GM18873 (cell line): ENCODE data around the gene DVL1.
"Not testable (repeated sequence)": the region's sequence is repeated elsewhere in the genome, so short reads cannot be mapped to it uniquely, and the experiment has no call there.

Experiments used
- ATAC-seq: cut with Tn5 transposase; IDR thresholded peaks from one replicate; pipeline ENCODE4 v1.9.1; 2021; ENCODE audit warnings: mild to moderate bottlenecking, moderate library complexity, moderate number of reproducible peaks; ENCODE audit not compliant: unreplicated experiment, low FRiP score

DVL1 gene

DNA sequence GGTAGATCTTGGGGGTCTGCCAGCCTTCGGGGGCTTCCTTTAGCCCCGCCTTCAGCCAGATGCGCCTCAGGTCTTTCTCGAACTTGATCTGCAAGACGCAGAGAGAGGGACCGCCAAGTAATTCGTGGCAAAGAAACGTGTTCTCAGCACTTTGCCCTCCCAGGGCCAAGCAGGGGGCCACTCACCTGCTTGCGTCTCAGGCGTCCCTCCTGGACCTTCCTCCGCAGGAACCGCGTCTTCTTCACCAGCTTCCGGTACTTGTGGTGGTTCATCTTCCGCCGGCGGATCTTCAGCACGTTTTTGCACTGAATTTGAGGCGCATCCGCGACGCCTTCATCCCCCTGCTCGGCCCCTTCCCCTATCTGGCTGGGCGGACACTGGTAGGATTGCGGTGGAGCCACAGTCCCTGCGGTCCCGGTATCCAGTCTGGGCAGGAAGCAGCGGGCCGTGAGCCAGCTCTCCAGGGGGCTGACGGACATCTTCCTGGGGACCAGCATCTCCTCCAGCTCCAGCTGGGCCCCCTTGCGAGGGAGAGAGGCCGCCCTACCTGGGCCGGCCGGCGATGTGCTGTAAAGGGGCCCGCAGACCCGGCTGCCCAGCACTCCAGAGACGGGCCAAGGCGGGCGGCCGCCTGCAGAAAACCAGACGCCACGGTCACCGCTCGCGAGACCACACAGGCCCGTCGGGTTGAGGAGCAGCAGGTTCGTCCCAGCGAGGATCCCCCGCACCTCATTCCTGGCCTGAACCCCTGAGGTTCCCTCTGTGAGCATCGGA is 24.8 kb upstream of the DVL1 start:
- no peak for ATAC-seq

DNA sequence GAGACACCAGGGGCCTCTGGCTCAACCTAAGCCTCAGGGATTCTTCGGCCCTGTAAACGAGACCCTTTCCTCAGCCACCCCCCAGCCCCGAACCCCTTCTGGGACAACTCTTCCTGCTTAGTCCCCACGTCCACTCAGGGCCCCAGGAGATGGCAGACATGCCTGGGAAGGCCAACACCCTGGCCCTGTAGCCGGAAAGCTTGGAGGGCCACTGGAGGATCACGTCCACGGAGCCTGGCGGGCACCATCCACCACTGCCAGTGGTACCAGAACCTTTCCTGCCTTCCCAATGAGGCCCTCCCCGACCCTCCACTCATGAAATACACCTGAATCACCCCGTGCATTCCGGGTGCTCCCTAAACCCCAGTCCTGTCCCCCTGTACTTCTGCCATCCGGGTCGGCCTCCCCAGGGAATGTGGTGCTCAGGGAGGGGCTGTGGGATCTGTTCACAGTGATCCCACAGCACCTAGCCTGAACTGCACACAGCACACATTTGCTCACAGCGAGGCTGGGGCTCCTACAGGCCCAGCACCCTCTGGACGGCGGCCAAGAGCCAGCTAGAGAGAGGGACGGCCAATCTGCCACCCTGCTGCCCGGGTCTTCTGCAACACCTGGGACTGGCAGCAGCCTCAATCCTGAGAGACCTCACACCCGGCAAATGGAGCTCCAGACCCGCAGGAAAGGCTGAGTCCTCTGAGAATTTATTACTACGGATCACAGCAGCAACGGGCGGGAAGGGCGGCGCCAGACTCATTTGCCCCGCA is 24.0 kb upstream of the DVL1 start:
- ATAC-seq: no peak

DNA sequence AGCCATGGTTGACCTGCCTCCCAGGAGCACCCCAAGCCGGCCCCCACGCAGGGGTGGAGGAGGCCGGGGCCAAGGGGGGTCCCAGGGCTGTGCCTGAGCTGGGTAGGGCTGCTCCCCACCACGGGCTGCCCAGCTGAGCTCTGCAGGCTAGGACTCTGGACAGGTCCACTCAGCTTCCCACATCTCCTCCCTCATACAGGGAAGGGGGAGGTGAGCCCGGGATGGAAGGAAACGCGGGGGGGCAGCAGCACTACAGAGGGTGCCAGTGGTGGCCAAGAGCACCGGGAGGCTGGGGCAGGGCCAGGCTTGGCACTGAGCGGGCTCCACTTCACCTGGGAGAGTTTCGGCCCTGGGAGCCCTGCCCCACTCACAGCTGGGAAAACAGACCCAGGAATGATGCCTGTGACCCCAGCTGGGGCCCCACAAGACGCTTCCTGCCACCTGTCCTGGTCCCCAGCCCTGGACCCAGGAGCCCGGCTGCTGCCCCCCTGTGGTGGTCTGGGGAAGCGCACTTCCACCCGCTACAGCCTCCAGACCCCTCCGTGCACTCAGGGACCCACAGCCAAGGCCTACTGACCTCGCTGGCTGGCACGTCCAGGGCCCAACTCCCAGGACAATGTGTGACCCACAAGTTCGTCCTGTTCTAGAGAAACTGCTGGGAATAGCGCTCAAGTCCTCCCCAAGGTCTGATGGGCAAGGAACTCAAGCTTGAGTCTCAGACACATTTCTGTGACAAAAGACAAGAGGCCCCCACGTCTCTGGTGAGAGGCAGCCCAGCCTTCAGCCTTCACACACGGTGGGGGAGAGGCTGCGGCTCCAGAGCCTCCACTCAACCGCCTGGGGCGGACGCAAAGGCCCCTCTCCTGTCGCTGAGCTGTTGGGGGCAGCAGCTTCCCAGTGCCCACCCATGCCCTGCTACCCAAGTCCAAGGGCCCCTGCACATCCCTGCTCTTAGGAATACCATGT is 22.8 kb upstream of the DVL1 start:
- no peak for ATAC-seq

DNA sequence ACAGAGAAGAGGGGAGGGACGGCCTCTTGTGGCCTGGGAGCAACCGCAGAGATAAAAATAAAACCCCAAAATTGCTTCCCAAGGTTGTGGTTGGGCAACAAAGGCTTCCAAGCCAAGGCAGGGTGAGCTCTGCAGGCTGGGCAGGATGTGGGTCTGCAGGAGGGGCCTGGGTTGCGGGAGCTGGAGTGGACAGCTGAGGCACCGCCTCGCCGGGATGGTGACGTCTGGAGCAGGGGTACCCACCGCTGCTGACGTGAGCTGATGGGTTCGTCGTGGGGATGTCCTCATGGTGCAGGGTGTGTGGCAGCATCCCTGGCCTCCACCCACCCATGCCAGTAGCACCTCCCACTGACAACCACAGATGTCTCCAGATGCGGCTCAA is 22.1 kb upstream of the DVL1 start:
- no peak for ATAC-seq

- no peak for ATAC-seq
Measured at GRCh38 chr1:1370771-1371300, 21.6 kb upstream of the DVL1 start.

- not testable (repeated sequence) for ATAC-seq
Measured at GRCh38 chr1:1370094-1370493, 20.9 kb upstream of the DVL1 start.

DNA sequence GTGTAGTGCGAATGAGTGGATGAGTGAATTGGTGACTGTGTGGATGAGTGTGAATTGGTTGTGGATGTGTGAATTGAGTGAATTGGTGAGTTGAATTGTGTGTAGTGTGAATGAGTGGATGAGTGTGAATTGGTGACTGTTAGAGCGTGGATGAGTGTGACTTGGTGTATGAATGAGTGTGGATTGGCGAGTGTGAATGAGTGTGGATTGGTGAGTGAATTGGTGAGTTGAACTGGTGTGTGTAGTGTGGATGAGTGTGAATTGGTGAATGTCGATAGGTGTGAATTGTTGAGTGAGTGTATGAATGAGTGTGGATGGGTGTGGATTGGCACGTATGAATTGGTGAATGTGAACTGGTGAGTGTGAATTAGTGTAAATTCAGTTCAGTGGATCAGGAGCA is 18.1 kb upstream of the DVL1 start:
- ATAC-seq: no peak

DNA sequence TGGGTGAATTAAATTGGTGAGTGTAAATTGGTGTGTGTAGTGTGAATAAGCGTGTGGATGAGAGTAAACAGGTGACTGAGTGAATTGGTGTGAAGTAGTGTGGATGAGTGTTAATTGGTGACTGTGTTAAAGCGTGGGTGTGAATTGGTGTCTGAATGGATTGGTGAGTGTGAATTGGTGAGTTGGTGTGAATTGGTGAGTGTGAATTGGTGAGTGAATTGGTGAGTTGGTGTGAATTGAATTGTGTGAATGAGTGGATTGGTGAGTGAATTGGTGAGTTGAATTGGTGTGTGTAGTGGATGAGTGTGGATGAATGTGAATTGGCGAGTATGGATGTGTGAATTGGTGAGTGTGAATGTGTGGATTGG is 17.5 kb upstream of the DVL1 start:
- no peak for ATAC-seq

DNA sequence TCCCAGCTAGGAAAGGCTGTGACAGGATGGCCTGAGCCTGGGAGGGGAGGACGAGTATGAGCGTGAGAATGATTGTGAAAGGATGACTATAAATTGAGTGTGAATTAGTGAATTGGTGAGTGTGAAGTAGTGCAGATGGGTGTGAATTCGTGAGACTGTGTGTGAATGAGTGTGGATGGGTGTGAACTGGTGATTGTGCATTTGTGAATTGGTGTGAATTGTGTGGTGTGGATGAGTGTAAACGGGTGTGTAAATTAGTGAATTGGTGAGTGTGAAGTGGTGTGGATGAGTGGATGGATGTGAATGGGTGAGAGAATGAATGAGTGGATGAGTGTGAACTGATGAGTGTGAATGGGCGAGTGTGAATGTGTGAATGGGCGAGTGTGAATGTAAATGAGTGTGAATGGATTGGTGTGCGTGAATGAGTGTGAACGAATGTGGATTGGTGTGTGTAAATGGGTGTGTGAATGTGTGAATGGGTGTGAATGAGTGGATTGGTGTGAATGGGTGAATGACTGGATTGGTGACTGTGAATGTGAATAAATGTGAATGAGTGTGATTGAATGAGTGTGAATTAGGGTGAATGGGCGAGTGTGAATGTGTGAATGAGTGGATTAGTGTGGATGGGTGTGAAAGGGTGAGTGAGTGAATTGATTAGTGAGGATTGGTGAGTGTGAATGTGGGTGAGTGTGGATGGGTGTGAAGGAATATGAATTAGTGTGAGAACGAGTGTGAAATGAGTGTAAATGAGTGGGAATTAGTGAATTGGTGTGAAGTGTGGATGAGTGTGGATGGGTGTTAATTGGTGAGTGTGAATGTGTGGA is 16.9 kb upstream of the DVL1 start:
- no peak for ATAC-seq

- no peak for ATAC-seq
Measured at GRCh38 chr1:1364266-1364665, 15.0 kb upstream of the DVL1 start.

DNA sequence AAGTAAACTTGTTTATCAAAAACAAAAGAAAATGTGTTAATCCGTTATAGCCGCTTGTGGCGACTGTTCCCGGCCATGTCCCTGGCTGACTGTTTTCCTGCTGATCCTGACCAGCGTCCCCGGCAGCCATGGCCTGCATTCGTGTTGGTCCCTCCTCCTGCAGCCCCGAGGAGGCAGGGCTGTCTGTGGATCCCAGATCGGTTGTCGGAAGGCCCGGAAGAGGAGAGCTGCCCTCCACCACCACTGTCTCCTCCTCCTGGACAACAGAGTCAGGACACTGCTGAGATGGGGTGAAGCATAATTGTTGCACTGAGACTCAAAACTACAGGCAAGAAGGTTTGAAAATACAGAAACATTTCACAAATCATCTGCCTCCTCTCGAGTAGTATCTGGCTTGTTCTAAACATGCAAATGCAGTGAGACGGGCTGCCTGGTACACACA is 12.8 kb upstream of the DVL1 start:
- ATAC-seq: no peak

DNA sequence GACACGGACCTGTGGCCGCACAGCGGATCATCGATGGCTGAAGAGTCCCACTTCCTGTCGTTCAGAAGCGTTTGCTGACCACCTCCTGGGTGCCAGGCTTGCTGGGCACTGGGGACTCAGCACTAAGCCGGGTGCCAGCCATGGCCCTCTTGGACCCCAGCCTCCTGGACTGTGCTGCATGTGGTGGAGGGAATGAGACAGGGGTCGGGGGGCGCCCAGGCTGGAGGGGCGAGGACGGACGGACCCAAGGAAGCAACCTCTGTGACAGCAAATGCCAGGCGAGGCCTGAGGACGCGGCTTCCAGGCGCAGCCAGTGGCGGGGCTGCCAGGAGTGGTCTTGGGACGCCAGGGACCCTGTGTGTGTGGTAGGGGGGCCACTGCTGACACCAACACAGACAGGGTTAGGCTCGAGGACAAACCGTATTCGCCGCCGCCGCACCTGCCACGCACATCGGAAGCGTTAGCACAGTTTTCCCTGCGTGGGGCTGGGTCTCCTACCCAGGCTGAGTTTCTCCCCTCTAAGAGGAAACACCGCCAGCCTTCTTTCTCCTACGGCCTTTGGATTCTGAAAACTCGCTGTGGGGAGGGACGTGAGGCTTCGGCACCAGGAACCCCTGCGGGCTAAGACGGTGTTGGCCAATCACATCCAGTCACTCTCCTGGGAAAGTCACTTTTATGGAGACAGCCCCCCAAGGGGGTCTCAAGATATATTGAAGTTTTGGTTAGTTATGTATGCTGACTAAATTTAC is 12.2 kb upstream of the DVL1 start:
- ATAC-seq: no peak

GRCh38 chr1:1360506-1361169 is 11.4 kb upstream of the DVL1 start:
- ATAC-seq: no peak

DNA sequence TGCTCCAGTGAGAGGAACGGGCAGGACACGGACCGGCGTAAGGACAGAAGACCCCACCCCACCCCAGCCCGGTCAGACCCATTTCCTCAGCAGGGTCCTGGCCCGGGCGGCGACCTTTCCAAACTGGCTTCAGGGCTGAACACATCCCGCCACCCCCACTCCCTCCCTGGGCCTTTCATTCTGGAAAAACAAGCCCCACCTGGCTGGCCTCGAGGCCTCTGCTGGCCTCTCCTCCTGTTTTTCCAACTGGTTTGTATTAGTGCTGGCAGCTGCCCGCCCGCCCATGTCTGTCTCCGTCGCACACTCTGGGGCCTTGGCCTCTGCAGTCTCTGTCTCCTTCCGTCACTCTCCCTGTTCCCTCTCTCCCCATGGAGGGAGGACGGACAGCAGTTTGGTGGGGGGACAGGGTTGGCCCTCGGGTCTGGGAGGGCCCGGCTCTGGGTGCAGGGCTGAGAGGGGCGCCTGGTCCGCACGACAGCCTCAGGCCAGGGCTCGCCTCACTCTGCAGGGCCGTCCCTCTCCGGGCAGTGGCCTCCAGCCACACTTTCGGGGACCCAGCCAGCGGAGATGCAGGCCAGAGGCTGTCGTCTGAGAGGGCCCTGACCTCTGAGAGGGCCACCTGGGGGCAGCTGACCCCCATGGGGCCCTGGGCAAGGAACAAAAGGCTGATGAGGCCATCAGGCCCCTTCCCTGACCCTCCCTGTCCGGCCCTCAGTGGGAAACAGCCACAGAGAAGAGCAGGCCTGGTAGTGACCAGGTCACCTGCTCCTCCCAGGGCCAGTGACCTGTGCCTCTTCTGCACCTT is 10.6 kb upstream of the DVL1 start:
- ATAC-seq: no peak

DNA sequence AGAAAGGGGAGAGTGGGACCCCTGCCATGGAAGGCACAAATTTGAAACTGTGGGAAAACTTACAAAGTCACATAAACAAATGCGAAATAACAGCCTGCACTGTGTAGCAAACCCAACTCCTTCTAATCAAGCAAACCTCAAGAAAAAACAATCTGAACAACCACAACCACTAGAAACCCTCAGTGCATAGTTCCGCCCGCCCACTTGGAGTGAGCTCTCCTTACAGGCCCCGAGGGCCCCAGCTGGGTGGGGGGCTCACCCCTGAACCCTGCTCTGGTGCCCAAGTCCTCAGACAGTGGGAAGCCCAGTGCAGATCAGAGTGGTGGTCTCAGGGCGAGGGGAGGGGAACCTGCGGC is 10.1 kb upstream of the DVL1 start:
- ATAC-seq: no peak

DNA sequence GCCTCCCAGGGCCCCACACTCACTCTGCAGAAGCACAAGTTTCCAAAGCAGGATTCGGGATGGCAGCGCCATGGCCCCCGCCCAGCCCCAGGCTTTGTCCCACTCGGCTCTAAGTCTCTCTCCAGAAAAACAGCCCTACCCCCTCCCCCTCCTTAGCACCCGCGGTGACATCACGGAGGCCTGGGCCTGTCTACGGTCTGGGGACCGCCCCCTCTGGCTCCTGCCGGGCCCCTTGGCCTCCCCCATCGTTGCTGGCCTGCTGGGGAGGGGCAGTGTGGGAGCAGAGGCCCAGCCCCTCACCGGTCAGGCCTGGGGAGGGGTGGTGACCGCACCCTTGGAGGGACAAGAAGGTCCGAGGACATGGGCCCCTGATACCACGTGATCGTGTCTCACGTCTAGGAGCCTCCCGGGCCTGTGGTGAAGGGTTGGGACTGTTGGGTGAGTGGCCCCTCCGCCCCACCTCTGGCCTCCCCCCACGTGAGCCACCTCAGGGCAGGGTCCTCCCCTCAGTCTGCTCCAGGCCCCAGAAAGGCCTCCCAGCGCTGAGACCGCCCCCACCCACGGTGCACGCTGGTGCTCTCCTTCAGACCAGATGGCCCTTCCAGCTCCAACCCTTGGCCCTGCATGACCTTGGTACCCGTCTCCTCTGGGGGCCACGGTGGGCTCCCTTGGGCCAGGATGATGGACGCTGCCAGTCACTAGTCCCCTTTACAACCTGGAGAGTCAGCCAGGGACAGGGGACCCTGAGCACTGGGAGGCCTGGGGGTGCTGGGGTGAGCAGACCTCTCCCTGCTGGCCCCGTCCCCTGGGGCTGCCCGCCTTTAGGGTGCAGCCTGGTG is 9.4 kb upstream of the DVL1 start, which contains the start of gene MXRA8:
Gene MXRA8, minus strand, starts transcription at position 123 of the 839 bp plus-strand sequence. Its CDS starts 51 bp downstream, at position 72.
- no peak for ATAC-seq
